ENCODE data around the gene MLNR. TPM values are rescaled to one million over a fixed set of nuclear protein-coding genes. Genes with fewer than 3 reads are reported as not detected.

Gene MLNR
- total RNA-seq, 1 experiment from 2014 or later: 0.28 TPM

DNA sequence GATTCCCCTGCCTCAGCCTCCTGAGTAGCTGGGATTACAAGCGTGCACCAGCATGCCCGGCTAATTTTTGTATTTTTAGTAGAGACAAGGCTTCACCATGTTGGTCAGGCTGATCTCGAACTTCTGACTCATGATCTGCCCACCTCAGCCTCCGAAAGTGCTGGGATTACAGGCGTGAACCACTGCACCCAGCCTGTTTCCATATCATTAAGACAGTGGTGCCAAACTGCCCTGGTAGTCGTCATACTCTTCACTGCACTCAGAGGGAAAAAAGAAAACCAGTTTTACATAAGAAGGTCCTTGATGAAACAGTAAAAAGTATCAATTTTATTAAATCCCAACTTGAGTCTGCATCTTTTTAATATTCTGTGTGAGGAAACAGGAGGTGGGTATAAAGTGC lies 42.5 kb downstream of the MLNR start:
- Mint-ChIP-seq H3K9me3 (ENCODE audit: low read depth, unreplicated experiment) (no peaks in the 10 kb centered on the region), H3K4me3 (ENCODE audit: low read depth, unreplicated experiment) (no peak overlapping the region), H3K36me3 (ENCODE audit: insufficient read depth, unreplicated experiment) (no peaks in the 10 kb centered on the region), H3K4me1 (ENCODE audit: low read depth, unreplicated experiment) (no peaks in the 10 kb centered on the region), H3K27ac (ENCODE audit: unreplicated experiment) (no peak overlapping the region), H3K27me3 (ENCODE audit: unreplicated experiment) (no peaks in the 10 kb centered on the region)
- intact Hi-C loops (cut with micrococcal nuclease; ENCODE audit: unreplicated experiment): no loop called here
- CTCF ChIA-PET: no interaction called here
- TF ChIP-seq, protein P1, sequence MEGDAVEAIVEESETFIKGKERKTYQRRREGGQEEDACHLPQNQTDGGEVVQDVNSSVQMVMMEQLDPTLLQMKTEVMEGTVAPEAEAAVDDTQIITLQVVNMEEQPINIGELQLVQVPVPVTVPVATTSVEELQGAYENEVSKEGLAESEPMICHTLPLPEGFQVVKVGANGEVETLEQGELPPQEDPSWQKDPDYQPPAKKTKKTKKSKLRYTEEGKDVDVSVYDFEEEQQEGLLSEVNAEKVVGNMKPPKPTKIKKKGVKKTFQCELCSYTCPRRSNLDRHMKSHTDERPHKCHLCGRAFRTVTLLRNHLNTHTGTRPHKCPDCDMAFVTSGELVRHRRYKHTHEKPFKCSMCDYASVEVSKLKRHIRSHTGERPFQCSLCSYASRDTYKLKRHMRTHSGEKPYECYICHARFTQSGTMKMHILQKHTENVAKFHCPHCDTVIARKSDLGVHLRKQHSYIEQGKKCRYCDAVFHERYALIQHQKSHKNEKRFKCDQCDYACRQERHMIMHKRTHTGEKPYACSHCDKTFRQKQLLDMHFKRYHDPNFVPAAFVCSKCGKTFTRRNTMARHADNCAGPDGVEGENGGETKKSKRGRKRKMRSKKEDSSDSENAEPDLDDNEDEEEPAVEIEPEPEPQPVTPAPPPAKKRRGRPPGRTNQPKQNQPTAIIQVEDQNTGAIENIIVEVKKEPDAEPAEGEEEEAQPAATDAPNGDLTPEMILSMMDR (IDR thresholded peaks at IDR 0.05; ENCODE audit: unreplicated experiment): no peak
- no TSS peak for BruUV-seq (replicated peaks)
- DNase-seq: no peak

- TF ChIP-seq, protein P1 (IDR thresholded peaks at IDR 0.05; ENCODE audit: unreplicated experiment): no peak
- H3K27me3 Mint-ChIP-seq (ENCODE audit: unreplicated experiment): no peaks in the 10 kb centered on the region
- H3K36me3 Mint-ChIP-seq (ENCODE audit: insufficient read depth, unreplicated experiment): peaks cover 4% of the 10 kb centered on the region
- intact Hi-C loops (cut with micrococcal nuclease; ENCODE audit: unreplicated experiment): no loop called here
- H3K9me3 Mint-ChIP-seq (ENCODE audit: low read depth, unreplicated experiment): no peaks in the 10 kb centered on the region
- CTCF ChIA-PET: interaction anchor here (0.6 kb wide), 1 partner anchor 240 kb away, joined by 3 read pairs; no protein-coding TSS in a partner anchor
- H3K27ac Mint-ChIP-seq (ENCODE audit: unreplicated experiment): no peak overlapping the region
- BruUV-seq (replicated peaks): no TSS peak
- DNase-seq: no peak
- no peak overlapping the region for H3K4me3 Mint-ChIP-seq (ENCODE audit: low read depth, unreplicated experiment)
- H3K4me1 Mint-ChIP-seq (ENCODE audit: low read depth, unreplicated experiment): no peaks in the 10 kb centered on the region
Observed at GRCh38 chr13:49265822-49266221, 45.7 kb downstream of the MLNR start.

GRCh38 chr13:49271264-49271663 lies 51.1 kb downstream of the MLNR start:
- no peak overlapping the region for H3K4me3 Mint-ChIP-seq (ENCODE audit: low read depth, unreplicated experiment)
- no peak overlapping the region for H3K27ac Mint-ChIP-seq (ENCODE audit: unreplicated experiment)
- no peaks in the 10 kb centered on the region for H3K9me3 Mint-ChIP-seq (ENCODE audit: low read depth, unreplicated experiment)
- no TSS peak for BruUV-seq (replicated peaks)
- H3K36me3 Mint-ChIP-seq (ENCODE audit: insufficient read depth, unreplicated experiment): peaks cover 4% of the 10 kb centered on the region
- H3K4me1 Mint-ChIP-seq (ENCODE audit: low read depth, unreplicated experiment): no peaks in the 10 kb centered on the region
- DNase-seq: no peak
- CTCF ChIA-PET: no interaction called here
- intact Hi-C loops (cut with micrococcal nuclease; ENCODE audit: unreplicated experiment): no loop called here
- no peaks in the 10 kb centered on the region for H3K27me3 Mint-ChIP-seq (ENCODE audit: unreplicated experiment)
- TF ChIP-seq, protein P1 (IDR thresholded peaks at IDR 0.05; ENCODE audit: unreplicated experiment): no peak

Other genes with a start within 250 kb of the MLNR start
- gene FNDC3A, start 244.4 kb upstream of the MLNR start, total RNA-seq (2022): 36.2 and 43.2 TPM in 2 replicates
- 6.4 and 7.8 TPM in 2 replicates for gene CDADC1, start 27.6 kb downstream of the MLNR start, total RNA-seq (2022)
- gene CAB39L, start 223.7 kb downstream of the MLNR start, total RNA-seq (2022): 3.2 and 4.5 TPM in 2 replicates
- 4.9 and 6.0 TPM in 2 replicates for gene SETDB2, start 223.9 kb downstream of the MLNR start, total RNA-seq (2022)